ENCODE results near the gene ZBTB9. TPM values are rescaled to one million over a fixed set of nuclear protein-coding genes. Genes with fewer than 3 reads are reported as not detected.

Gene ZBTB9
- total and polyA plus RNA-seq, 2 donors (not counting 1 experiment from before 2014, with no cell fraction given) = 2.9 to 11.8 TPM

- peak; percentile 53 for ATAC-seq (ENCODE audit: low read depth)
- Histone ChIP-seq H3K4me1 (ENCODE audit: control insufficient read depth in 2 of 2, insufficient read depth in 2 of 2, low read length in 2 of 2) (peaks cover 67 to 74% of the 10 kb centered on the region in 2 donors), H4K20me1 (ENCODE audit: control insufficient read depth, insufficient read depth, low read length, poor library complexity, severe bottlenecking) (no peaks in the 10 kb centered on the region), H3K9ac (ENCODE audit: low read length) (peak overlapping the region; percentile 69), H3K36me3 (replicated peaks in 1 of 2; ENCODE audit: control extremely low read depth in 1 of 2, control insufficient read depth in 1 of 2, extremely low read depth in 1 of 2, insufficient read depth in 2 of 2, low read length in 1 of 2) (peaks cover 1 to 12% of the 10 kb centered on the region in 2 experiments), H2AFZ (ENCODE audit: insufficient read depth, low read depth, low read length, poor library complexity, severe bottlenecking) (peak overlapping the region; percentile 69), H3K4me2 (replicated peaks; ENCODE audit: low read depth, low read length, poor library complexity, severe bottlenecking) (peak overlapping the region; percentile 98), H3K4me3 (ENCODE audit: control extremely low read depth in 1 of 5, extremely low read depth in 1 of 5, insufficient read depth in 1 of 5, low read depth in 2 of 5, low read length in 4 of 5) (peak overlapping the region; percentile 41 to 72 (median 50)), H3K9me3 (ENCODE audit: control extremely low read depth in 1 of 3, control insufficient read depth in 2 of 3, insufficient read depth in 1 of 3, low read length in 2 of 3) (no peaks in the 10 kb centered on the region), H3K79me2 (ENCODE audit: control insufficient read depth, insufficient read depth, low read length) (peaks cover 13% of the 10 kb centered on the region), H3K27ac (ENCODE audit: low read length in 2 of 2) (peak overlapping the region; percentile 56 to 75), H3K27me3 (replicated peaks in 1 of 4; ENCODE audit: control extremely low read depth in 1 of 4, control insufficient read depth in 3 of 4, insufficient read depth in 4 of 4, low read length in 3 of 4) (no peaks in the 10 kb centered on the region)
- peak; percentile 86 for DNase-seq
- Mint-ChIP-seq H3K4me3 (peak overlapping the region; percentile 96), H3K9me3 (ENCODE audit: insufficient read depth) (no peaks in the 10 kb centered on the region), H3K27me3 (no peaks in the 10 kb centered on the region), H3K4me1 (peaks cover 74% of the 10 kb centered on the region), H3K27ac (peak overlapping the region; percentile 96)
- WGBS (ENCODE audit: insufficient coverage) = 2% methylated on average over 9 of the region's 12 CpGs
- ChIA-PET CTCF (interaction anchor here (0.5 to 1.4 kb wide), 12 partner anchors 9 to 313 kb away, joined by 3 to 6 read pairs (median 3); partner anchors contain the start of genes CUTA and ZBTB9), POLR2A (interaction anchor here (0.6 to 1.3 kb wide), 11 partner anchors 9 to 174 kb away, joined by 3 to 11 read pairs (median 5); partner anchors contain the start of genes B3GALT4, CUTA, PHF1 and TAPBP)
- TF ChIP-seq, protein P1, sequence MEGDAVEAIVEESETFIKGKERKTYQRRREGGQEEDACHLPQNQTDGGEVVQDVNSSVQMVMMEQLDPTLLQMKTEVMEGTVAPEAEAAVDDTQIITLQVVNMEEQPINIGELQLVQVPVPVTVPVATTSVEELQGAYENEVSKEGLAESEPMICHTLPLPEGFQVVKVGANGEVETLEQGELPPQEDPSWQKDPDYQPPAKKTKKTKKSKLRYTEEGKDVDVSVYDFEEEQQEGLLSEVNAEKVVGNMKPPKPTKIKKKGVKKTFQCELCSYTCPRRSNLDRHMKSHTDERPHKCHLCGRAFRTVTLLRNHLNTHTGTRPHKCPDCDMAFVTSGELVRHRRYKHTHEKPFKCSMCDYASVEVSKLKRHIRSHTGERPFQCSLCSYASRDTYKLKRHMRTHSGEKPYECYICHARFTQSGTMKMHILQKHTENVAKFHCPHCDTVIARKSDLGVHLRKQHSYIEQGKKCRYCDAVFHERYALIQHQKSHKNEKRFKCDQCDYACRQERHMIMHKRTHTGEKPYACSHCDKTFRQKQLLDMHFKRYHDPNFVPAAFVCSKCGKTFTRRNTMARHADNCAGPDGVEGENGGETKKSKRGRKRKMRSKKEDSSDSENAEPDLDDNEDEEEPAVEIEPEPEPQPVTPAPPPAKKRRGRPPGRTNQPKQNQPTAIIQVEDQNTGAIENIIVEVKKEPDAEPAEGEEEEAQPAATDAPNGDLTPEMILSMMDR (IDR thresholded peaks at IDR 0.05) = no peak
- TF ChIP-seq EZH2 (IDR thresholded peaks at IDR 0.05; ENCODE audit: borderline replicate concordance, insufficient read depth, low read depth, low read length, poor library complexity, severe bottlenecking) = no peak
- intact Hi-C loops (cut with micrococcal nuclease) = loop anchor here (1.0 kb wide), 1 partner anchor 23 kb away; the partner anchor contains the start of gene ZBTB9
Measured at GRCh38 chr6:33430991-33431879, 23.1 kb upstream of the ZBTB9 start.

All from B cell (primary cell).